Measurements from ENCODE around the gene EFEMP1. TPM values are rescaled to one million over a fixed set of nuclear protein-coding genes. Genes with fewer than 3 reads are reported as not detected.
A peak's percentile ranks its signal among the peaks of the same experiment; 100 is the strongest.

EFEMP1 gene
- total and polyA plus RNA-seq, 2 of the 13 experiments (the other 11 are each of a cell fraction or from before 2014, with no cell fraction given) = not detected

GRCh38 chr2:55968941-55969340, 45.4 kb upstream of the EFEMP1 start:
- no peak overlapping the region for H3K9ac ChIP-seq (ENCODE audit: insufficient read depth, low read depth, low read length)
- no peaks in the 10 kb centered on the region for H4K20me1 ChIP-seq (ENCODE audit: insufficient read depth, low read length)
- no peak overlapping the region for H3K4me3 ChIP-seq (replicated peaks in 1 of 3; ENCODE audit: insufficient read depth in 1 of 3, low read depth in 2 of 3, low read length in 3 of 3)
- no peak for ATAC-seq
- intact Hi-C loops (cut with micrococcal nuclease; ENCODE audit: unreplicated experiment) (no loop called here), in situ Hi-C loops (cut with HindIII; ENCODE audit: extremely low pct_ligation_motif_present, low pct_unique_long_range_greater_than_20kb) (no loop called here)
- no peaks in the 10 kb centered on the region; a peak in 2 of 5 replicates for H3K27me3 ChIP-seq (ENCODE audit: control insufficient read depth in 1 of 2, insufficient read depth in 2 of 2, low read length in 2 of 2)
- H3K36me3 ChIP-seq (replicated peaks in 1 of 2; ENCODE audit: control insufficient read depth in 1 of 2, insufficient read depth in 2 of 2, low read length in 2 of 2) = no peaks in the 10 kb centered on the region
- ChIA-PET POLR2A (no interaction called here), CTCF (ENCODE audit: low intra/inter-chr PET ratio, low total read pairs) (no interaction called here)
- H3K9me3 ChIP-seq (ENCODE audit: low read length) = no peaks in the 10 kb centered on the region
- 0% methylated on average over 1 of the region's 1 CpG for WGBS (ENCODE audit: low lambda C conversion rate)
- no peak overlapping the region for H3K27ac ChIP-seq (ENCODE audit: extremely low read length, insufficient read depth, low read length)
- no peak overlapping the region for H3K4me2 ChIP-seq (ENCODE audit: low read depth, low read length)
- no peak overlapping the region for H2AFZ ChIP-seq (ENCODE audit: low read length)
- no peak for DNase-seq (ENCODE audit: low spot score)
- no TSS peak for BruUV-seq (replicated peaks)
- TF ChIP-seq ZNF224 (CRISPR knock-in tag; IDR thresholded peaks at IDR 0.05) (no peak), ZNF143 (CRISPR knock-in tag; IDR thresholded peaks at IDR 0.05) (no peak), GMEB1 (CRISPR knock-in tag; IDR thresholded peaks at IDR 0.05; ENCODE audit: borderline replicate concordance) (no peak)
- FAIRE-seq = no peak
- H3K4me1 ChIP-seq (ENCODE audit: insufficient read depth, low read length) = no peaks in the 10 kb centered on the region
- H3K79me2 ChIP-seq (ENCODE audit: insufficient read depth, low read length) = no peaks in the 10 kb centered on the region

- in situ Hi-C loops (cut with HindIII; ENCODE audit: extremely low pct_ligation_motif_present, low pct_unique_long_range_greater_than_20kb) = no loop called here
- H3K9ac ChIP-seq (ENCODE audit: insufficient read depth, low read depth, low read length) = no peak overlapping the region
- no peaks in the 10 kb centered on the region; a peak in 2 of 5 replicates for H3K27me3 ChIP-seq (ENCODE audit: control insufficient read depth in 1 of 2, insufficient read depth in 2 of 2, low read length in 2 of 2)
- no peaks in the 10 kb centered on the region for H3K36me3 ChIP-seq (replicated peaks in 1 of 2; ENCODE audit: control insufficient read depth in 1 of 2, insufficient read depth in 2 of 2, low read length in 2 of 2)
- no peaks in the 10 kb centered on the region for H3K9me3 ChIP-seq (ENCODE audit: low read length)
- H3K4me3 ChIP-seq (replicated peaks in 1 of 3; ENCODE audit: insufficient read depth in 1 of 3, low read depth in 2 of 3, low read length in 3 of 3) = no peak overlapping the region
- no peak overlapping the region for H2AFZ ChIP-seq (ENCODE audit: low read length)
- ChIA-PET POLR2A (no interaction called here), CTCF (ENCODE audit: low intra/inter-chr PET ratio, low total read pairs) (no interaction called here)
- FAIRE-seq = no peak
- no peak for ATAC-seq
- H3K79me2 ChIP-seq (ENCODE audit: insufficient read depth, low read length) = no peaks in the 10 kb centered on the region
- H3K4me2 ChIP-seq (ENCODE audit: low read depth, low read length) = no peak overlapping the region
- no peaks in the 10 kb centered on the region for H4K20me1 ChIP-seq (ENCODE audit: insufficient read depth, low read length)
- intact Hi-C loops (cut with micrococcal nuclease; ENCODE audit: unreplicated experiment) = no loop called here
- H3K4me1 ChIP-seq (ENCODE audit: insufficient read depth, low read length) = no peaks in the 10 kb centered on the region
- H3K27ac ChIP-seq (ENCODE audit: extremely low read length, insufficient read depth, low read length) = no peak overlapping the region
- TF ChIP-seq NFKBIZ (CRISPR knock-in tag; IDR thresholded peaks at IDR 0.05) = no peak
- TF ChIP-seq MNT (IDR thresholded peaks at IDR 0.05) = peak; percentile 93
- no peak for DNase-seq (ENCODE audit: low spot score)
- 12% methylated on average over 6 of the region's 6 CpGs for WGBS (ENCODE audit: low lambda C conversion rate)
- no TSS peak for BruUV-seq (replicated peaks)
These were observed 43.0 kb upstream of the EFEMP1 start for GRCh38 chr2:55966401-55967118.
